HG03025 (cell line): ENCODE data around the gene POLE.

Source experiments
- ATAC-seq: cut with Tn5 transposase; IDR thresholded peaks from one replicate; pipeline ENCODE4 v1.9.1; 2021; ENCODE audit warnings: mild to moderate bottlenecking, moderate library complexity; ENCODE audit not compliant: unreplicated experiment, low FRiP score

POLE gene

GRCh38 chr12:132617822-132618682, 69.1 kb downstream of the POLE start:
- no peak for ATAC-seq

DNA sequence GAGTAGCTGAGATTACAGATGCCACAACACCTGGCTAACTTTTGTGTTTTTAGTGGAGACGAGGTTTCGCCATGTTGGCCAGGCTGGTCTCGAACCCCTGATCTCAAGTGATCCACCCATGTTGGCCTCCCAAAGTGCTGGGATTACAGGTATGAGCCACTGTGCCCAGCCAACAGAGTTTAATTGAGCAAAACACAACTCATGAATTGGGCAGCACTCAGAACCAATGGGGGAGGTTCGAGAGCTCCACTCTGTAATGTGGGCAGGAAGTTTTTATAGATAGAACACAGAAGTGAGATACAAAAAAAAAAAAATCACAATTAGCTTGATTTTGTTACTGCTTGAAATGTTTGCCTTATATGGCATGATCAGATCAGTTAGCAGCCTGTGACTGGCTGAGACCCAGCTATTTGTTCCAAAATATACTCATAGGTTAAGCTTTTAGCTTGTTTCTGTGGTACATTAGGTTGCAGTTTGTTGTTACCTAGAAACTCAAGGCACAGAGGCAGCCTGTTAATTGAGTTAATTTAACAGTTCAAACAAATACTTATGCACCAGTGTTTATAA, 69.9 kb downstream of the POLE start:
- ATAC-seq, result no peak

DNA sequence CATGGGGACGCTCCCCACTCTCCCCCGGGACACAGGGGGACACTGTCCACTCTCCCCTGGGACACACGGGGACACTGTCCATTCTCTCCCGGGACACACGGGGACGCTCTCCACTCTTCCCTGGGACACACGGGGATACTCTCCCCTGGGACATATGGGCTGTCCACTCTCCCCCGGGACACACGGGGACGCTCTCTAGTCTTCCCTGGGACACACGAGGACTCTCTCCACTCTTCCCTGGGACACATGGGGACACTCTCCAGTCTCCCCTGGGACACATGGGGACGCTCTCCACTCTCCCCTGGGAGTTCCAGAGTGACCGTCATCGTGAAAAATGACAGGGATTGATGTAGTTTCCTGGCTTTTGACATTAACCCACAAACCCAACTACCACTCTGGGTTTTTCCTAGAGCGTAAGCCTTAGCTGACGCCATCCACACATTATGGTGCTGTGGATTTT, 71.5 kb downstream of the POLE start:
- no peak for ATAC-seq

GRCh38 chr12:132614861-132615578, 72.1 kb downstream of the POLE start:
- no peak for ATAC-seq

- no peak for ATAC-seq
These were observed 73.1 kb downstream of the POLE start for GRCh38 chr12:132614029-132614428.

GRCh38 chr12:132611620-132612019, 75.5 kb downstream of the POLE start:
- ATAC-seq, result no peak

DNA sequence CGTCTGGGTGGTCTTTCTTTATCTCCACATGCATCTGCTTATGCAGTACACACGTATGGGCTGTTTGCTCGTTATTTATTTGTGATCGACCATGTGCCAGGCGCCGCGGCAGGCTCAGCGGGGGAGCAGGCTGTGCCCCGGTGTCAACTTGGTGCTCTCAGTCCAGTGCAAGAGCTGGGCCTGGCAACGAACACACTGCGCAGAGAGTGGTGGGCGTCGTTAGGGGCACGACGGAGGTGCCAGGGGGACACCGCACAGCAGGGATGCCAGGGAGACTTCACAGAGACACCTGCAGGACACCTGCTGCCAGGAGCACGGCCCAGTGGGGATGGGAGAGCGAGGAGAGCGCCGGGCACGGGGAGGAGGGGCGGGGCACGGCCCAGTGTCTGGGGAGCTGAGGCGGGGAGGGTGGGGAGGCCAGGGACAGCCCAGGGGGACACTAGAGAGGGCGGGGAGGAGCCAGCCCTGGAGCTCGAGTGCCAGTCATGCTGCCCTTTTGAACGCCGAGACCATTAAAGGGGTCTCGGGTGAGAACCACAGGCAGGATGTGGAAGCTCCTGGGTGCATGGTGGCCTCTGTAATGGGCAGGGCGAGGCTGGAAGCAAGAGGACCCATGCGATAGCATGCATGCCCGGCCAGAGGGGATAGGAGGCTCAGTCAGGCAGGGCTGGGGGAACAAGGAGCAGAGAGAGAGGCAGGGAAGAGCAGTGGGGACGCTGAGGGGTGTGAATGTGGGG, 76.1 kb downstream of the POLE start:
- no peak for ATAC-seq

DNA sequence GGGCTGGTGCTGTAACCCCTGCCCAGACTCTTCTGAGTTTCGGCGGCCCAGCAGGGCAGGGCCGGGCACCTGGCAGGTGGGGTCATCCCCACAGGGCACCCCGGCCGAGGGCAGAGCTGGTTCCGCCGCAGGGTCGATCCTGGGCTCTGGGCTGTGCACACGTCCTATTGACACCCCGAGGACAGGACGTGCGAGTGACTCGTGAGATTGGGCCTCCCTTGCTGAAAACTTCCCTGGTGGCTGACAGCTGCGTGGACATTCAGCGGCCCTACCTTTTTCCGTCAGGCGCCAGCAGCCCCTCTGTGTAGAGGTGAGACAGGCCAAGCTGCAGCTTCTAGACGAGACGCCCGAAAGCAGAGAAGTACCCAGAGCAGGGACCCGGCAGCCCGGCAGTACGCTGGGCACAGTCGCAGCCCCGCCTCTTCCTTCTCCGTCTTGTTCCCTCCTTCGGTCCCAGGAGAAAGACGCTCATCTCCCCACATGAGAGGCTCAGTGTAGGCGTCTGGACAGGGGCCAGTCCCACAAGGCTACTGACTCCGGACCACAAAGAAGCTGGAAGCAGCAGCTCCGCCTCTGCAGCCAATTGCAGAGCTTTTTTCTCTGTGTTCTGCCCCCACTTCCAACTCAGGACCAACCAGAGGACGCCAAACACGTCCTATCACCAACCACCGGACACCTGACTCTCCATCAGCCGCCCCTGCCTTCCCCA, 76.9 kb downstream of the POLE start, which contains the start of gene LRCOL1:
LRCOL1 (minus strand) TSS at position 532 of the 709 bp plus-strand sequence. CDS start 4,331 bp downstream, outside the sequence.
- ATAC-seq, result no peak

- no peak for ATAC-seq
These were observed 78.6 kb downstream of the POLE start for GRCh38 chr12:132608231-132609171.

DNA sequence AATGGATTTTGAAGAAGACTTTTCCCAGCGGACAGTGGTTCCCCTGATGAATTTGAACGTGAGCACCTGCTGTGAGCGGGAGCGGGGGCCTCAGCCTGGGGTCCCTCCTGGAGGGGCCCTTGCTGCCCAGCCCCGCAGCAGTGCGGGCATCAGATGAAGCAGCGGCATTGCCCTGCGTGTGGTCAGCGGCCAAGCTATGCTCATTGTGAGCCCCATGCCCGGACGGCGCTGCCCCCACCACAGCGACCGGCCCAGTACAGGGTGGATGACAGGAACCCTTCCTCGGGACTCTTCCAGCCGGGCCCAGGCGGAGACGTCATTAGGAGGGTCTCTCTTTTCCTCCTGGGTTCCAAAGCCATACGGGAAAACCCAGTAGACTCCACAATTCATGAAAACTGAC, 80.2 kb downstream of the POLE start:
- no peak for ATAC-seq

DNA sequence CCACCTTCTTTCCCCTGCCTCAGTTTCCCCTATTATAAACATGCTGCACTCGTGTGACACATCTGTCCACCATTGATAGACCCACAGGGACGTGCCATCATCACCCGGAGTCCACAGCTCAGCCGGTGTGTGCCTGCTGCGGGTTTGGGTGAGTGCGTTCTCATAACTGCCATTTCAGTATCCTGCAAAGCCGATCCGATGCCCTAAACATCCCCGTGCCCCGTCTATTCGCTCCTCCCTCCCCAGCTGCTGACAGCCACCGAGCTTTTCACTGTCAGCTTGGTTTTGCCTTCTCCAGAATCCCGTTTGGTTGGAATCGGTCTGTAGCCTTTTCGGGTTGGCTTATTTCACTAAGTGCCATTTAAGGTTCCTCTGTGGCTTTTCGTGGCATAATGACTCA, 80.7 kb downstream of the POLE start:
- ATAC-seq, result no peak

DNA sequence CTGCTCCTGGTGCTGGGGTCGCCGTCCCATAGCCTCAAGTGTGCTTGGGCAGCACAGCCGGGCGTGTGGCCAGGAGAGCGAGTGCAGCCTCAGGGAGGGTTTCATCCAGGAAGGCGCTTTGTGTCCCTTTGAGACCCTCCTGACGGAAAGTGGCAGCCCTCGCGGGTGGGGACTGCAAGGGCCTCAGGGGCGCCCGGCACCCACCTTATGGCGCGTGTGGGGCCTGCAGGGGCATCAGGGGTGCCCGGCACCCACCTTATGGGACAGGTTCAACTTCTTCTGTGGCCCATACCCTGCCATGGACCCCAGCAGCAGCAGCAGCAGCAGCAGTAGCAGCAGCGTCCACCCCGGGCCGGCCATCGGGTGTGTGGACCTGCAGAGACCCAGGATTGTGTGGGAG, 81.2 kb downstream of the POLE start:
- no peak for ATAC-seq

DNA sequence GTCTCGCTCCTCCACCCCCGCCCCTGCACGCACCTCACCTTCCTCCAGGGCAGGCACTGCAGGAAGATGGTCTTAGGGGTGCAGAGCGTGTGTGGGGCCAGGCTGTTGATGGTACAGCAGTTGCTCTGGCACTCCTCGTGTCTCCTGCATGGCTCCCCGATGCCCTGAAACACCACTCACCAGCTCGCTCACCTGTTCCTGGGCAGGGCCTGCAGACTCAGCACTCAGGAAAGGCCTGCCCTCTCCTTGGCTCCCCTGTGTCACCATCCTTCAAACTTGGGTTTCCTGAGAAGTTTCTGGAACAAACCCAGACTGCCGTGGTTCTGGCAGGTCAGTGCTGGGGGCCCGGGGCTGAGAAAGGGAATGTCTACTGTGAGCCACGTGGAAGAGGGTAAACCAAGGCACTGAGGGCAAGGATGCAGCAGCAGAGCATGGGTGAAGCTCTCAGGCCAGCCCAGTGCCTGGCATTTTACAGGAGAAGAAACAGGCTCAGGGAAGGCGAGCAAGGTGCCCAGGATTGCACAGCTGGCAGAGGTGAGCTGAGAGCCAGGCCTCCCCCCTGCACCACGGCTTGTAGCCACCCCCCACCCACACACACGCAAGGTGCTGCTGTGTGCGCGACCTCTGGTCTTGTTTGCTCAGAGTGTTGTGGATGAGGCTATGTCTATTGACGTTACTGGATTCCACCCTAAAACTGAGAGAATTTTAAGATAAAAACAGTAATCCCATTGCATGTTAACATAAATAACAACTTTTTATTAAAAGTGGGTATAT, 82.3 kb downstream of the POLE start:
- no peak for ATAC-seq

GRCh38 chr12:132604151-132604618, 83.0 kb downstream of the POLE start:
- ATAC-seq, result no peak

DNA sequence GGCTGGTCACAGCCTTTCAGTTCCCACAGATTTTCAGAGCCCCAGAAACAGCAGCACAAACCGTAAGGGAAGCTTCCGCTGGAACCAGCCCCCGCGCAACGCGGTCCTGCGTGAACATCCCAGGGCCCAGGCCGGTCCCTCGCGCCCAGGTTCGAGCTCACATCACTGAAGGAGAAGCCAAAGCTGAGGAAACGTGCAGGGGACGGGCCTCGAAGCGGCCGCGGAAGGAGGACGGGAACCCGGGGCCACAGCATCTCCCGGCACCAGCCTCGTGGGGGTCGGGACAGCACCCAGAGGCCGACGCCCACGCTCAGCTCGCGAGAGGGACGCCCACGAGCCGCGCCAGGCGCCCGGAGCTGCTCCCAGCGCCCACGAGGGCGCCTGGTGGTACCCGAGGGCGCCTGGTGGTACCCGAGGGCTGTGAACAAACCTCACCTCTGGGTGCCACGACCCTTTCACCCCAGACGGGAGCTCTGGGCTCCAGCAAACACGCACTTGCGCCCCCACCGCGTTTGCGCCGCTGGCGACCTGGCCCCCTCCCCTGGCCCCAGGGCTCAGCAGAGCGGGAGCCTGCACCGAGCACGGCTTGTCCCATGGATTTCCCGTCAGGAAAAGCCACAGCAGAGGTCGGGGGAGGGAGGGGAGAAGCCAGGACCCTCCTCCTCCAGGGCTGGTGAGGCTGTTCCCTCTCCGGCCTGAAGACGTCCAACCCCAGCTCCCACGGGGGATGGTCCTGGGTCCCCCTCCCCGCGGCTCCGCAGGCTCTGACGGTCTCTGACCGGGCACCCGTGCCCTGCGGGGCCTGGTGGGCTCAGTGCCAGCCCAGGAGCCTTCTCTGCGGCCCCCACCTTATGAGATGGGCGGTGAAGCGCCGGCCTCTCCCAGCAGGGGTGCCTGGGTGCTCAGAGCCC, 83.6 kb downstream of the POLE start:
- no peak for ATAC-seq

DNA sequence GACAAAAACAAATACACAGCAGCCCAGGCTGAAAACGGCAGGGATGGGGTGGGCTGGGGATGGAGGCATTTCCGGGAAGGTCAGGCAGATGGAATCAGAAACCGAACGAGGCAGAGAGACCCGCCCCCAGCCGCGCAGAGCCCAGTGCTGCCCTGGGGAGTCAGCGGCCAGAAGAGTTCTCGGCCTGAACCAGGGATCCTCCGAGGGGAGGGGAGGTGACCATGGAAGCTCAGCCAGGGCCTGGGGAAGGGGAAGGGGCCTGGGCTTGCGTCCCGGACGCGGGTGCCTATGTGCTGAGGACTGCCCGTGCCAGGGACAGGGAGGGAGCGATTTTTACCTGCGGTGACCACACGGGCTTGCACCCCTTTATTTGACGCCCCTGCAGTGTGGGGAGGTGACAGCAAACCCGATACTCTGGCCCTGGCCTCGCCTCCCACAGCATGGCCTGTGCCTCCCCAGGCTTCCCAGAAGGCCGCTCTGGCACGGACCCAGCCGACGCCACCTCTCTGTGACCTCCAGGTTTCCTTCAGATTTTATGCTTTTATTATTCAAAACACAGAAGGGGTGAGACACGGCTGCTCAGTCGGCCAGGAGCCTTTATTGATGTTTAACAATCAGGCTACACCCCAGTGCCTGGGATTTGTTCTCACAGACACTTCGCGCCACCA, 84.4 kb downstream of the POLE start:
- ATAC-seq, result no peak
